Measurements from ENCODE around the gene CFAP47. TPM values are rescaled to one million over a fixed set of nuclear protein-coding genes. Genes with fewer than 3 reads are reported as not detected.
"Not testable (repeated sequence)": the region's sequence is repeated elsewhere in the genome, so short reads cannot be mapped to it uniquely, and the experiment has no call there.

The CFAP47 gene
- polyA plus RNA-seq (2014; cell fraction: cytosol; rRNA removed): not detected in 2 replicates
- 0.01 and 0.11 TPM in 2 replicates for polyA plus RNA-seq (2014; cell fraction: nucleus; rRNA removed)

GRCh38 chrX:35919536-35920309 lies at the start of gene CFAP47:
CFAP47 (plus strand) TSS chrX:35919734; CDS start chrX:35919800, 66 bp downstream.
- DNase-seq (ENCODE audit: low spot score): peak; percentile 26

GRCh38 chrX:35880601-35881000 lies 38.9 kb upstream of the CFAP47 start:
- DNase-seq (ENCODE audit: low spot score): no peak

- DNase-seq (ENCODE audit: low spot score): no peak
Measured at GRCh38 chrX:35886135-35886534, 33.4 kb upstream of the CFAP47 start.

DNA sequence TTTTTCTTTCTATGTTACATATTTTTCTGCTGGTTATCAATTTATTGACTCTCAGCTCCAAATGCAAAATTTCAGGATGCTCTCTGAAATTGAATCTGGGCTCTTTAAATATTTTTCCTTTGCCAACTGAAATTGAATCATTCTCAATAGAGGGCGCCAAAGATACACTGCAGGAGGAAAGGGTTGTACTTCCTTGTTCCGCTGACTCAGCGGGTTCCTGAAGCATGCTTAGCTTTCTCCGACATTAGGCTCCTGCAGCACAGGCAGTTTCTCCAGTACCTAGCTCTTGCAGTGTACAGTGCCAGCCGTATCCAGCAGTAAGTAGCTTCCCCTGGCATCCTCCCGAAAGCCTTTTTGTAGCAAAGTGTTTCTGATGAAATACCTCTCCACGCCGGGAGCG lies 28.8 kb upstream of the CFAP47 start:
- DNase-seq (ENCODE audit: low spot score): peak; percentile 61

DNA sequence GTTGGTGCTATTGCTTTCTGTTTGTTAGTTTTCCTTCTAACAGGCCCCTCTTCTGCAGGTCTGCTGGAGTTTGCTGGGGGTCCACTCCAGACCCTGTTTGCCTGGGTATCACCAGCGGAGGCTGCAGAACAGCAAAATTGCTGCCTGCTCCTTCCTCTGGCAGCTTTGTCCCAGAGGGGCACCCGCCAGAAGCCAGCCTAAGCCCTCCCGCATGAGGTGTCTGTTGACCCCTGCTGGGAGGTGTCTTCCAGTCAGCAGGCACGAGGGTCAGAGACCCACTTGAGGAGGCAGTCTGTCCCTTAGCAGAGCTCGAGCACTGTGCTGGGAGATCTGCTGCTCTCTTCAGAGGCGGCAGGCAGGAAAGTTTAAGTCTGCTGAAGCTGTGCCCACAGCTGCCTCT lies 67.3 kb downstream of the CFAP47 start:
- not testable (repeated sequence) for DNase-seq (ENCODE audit: low spot score)

- no peak for DNase-seq (ENCODE audit: low spot score)
Measured at GRCh38 chrX:36007207-36007606, 87.7 kb downstream of the CFAP47 start.

DNA sequence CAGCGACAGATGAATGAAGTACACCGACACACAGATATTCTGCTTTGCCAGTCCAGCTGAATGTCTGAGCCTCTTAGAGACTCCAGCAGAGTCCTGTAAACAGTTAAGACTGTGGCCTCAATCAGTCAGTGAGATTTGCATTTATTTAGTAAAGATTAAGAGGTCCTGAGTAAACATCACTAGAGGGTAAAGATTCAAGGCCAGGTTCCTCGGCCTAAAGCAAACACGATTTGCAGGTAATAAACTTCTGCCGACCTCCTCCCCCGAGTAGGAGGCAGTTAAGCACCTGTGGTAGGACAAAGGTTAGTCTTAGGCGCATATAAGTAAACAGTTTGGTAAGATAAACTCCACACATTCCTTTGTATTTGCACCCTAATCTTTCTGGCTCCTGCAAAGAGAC lies 99.6 kb downstream of the CFAP47 start:
- DNase-seq (ENCODE audit: low spot score): no peak

- DNase-seq (ENCODE audit: low spot score): no peak
Measured at GRCh38 chrX:36035550-36035949, 116.0 kb downstream of the CFAP47 start.

- no peak for DNase-seq (ENCODE audit: low spot score)
Measured at GRCh38 chrX:36062778-36063177, 143.2 kb downstream of the CFAP47 start.

GRCh38 chrX:36071061-36071460 lies 151.5 kb downstream of the CFAP47 start:
- no peak for DNase-seq (ENCODE audit: low spot score)

GRCh38 chrX:36075009-36075408 lies 155.5 kb downstream of the CFAP47 start:
- not testable (repeated sequence) for DNase-seq (ENCODE audit: low spot score)

DNA sequence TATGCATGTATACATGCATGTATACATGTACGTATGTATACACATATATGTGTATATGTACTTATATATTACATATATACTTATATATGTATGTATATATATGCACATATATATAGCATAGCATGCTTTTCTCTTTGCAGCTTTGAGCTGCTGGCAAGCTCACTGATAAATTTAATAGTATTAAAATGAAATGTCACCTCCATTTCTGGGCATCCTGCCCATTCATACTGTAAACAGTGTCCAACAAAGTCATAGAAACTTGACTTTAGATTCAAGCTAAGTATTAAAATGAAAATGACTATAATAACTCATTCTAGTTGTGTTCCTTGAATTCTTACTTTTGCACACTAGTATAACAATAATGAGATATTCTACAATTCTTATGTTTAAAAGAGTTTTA lies 163.7 kb downstream of the CFAP47 start:
- no peak for DNase-seq (ENCODE audit: low spot score)

DNA sequence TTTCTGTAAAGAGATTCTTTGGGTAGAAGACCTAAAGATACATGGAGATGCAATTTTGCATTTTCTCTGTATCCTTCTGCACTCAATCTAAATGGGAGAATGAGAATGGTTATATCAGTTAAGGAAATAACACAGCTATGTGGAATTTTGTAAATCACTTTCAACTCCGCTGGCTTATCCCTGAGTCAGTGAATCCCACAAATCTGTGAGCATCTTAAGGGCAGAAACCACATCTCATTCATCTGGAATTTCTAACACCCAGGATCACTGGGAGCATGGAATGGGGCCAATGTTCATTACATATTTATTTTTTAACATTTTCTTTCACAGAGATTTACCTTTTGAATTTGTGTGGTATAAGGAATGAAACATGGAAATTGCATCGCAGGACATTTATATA lies 167.8 kb downstream of the CFAP47 start:
- no peak for DNase-seq (ENCODE audit: low spot score)

- not testable (repeated sequence) for DNase-seq (ENCODE audit: low spot score)
Measured at GRCh38 chrX:36088939-36089338, 169.4 kb downstream of the CFAP47 start.

DNA sequence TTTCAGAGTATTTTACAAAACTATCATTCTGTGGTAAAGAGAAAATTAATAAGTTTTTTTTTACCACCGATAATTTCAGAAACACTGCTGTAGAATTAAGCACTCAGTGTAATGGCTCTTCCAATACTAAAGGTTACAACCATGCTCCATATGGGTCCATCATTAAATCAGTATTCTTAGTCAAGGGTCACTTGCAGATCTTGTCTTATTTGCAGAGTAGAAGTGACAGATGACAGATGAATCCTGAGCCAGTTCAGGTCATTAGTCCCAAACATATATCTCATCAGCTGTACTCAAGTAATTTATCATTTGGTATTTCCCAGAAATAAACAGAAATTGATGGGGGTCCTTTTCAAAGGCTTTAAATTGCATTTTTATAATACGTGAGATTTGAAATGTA lies 182.9 kb downstream of the CFAP47 start:
- DNase-seq (ENCODE audit: low spot score): no peak

- no peak for DNase-seq (ENCODE audit: low spot score)
Measured at GRCh38 chrX:36116222-36116621, 196.7 kb downstream of the CFAP47 start.

GRCh38 chrX:36159254-36159653 lies 239.7 kb downstream of the CFAP47 start:
- no peak for DNase-seq (ENCODE audit: low spot score)

DNA sequence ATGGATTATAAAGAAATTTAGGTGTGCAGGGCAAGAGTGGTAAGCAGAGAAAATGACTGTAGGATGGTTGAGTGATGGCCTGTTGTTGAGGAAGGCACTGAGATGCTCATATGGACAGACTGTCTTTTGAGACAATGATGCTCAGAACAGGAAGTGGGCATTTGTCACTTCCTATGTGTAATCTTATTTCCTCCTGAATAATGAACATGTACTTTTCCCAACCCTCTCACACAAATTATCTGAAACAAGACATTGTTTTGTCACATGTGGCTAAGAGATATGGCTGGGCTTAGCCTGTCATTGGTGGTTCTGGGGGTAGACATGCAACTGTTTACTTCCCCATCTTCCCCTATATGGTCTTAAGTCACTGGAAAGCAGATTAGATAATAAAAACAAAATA lies 240.5 kb downstream of the CFAP47 start:
- DNase-seq (ENCODE audit: low spot score): no peak

DNA sequence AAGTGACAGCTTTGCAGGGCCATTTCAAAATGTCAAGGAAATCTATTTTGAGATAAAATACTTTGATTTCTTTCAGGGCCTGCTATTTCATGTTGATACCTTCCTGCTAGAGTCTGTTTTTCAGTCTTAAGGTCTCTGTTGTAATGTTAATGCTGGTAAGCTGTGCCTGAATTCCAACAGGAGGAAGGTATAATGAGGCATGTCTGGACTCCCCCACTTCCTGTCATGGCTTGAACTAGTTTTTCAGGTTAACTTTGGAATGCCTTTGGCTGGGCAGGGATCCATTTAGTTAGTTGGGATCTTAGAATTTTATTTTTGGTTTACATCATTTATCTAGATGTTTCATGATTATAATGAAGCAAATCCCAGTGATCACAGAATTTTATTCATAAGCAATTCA lies 279.0 kb downstream of the CFAP47 start:
- no peak for DNase-seq (ENCODE audit: low spot score)

DNA sequence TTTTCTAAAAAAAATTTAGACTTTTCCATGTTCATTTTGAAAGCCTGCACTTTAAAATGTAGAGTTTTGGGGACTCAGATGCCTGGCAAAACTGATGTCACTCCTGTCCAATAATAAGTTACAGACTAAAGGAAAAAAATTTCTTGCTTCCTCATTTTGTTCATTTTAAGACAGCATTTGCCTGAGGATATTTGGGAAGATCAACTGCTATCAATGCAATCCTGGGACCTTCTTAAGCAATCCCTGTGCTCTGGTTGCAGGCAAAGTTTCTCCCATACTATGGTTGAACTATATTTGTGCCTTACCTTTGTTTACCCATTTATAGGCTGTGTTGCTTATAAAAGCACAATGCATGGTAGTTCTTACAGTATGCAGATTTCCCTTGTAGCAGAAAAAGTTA lies 280.4 kb downstream of the CFAP47 start:
- no peak for DNase-seq (ENCODE audit: low spot score)

GRCh38 chrX:36214924-36215323 lies 295.4 kb downstream of the CFAP47 start:
- DNase-seq (ENCODE audit: low spot score): no peak

GRCh38 chrX:36218801-36219200 lies 299.3 kb downstream of the CFAP47 start:
- no peak for DNase-seq (ENCODE audit: low spot score)

DNA sequence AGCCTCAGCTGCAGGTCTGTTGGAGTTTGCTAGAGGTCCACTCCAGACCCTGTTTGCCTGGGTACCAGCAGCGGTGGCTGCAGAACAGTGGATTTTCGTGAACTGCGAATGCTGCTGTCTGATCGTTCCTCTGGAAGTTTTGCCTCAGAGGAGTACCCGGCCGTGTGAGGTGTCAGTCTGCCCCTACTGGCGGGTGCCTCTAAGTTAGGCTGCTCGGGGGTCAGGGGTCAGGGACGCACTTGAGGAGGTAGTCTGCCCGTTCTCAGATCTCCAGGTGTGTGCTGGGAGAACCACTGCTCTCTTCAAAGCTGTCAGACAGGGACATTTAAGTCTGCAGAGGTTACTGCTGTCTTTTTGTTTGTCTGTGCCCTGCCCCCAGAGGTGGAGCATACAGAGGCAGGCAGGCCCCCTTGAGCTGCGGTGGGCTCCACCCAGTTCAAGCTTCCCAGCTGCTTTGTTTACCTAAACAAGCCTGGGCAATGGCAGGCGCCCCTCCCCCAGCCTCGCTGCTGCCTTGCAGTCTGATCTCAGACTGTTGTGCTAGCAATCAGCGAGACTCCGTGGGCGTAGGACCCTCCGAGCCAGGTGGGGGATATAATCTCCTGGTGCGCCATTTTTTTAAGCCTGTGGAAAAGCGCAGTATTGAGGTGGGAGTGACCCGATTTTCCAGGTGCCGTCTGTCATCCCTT lies 315.4 kb downstream of the CFAP47 start:
- not testable (repeated sequence) for DNase-seq (ENCODE audit: low spot score)

Measured in SK-N-DZ (cell line).